ENCODE measurements around the gene CUL3. TPM values are rescaled to one million over a fixed set of nuclear protein-coding genes. Genes with fewer than 3 reads are reported as not detected.

Gene CUL3
- total RNA-seq, 1 experiment from 2014 or later, result 86.2 TPM

DNA sequence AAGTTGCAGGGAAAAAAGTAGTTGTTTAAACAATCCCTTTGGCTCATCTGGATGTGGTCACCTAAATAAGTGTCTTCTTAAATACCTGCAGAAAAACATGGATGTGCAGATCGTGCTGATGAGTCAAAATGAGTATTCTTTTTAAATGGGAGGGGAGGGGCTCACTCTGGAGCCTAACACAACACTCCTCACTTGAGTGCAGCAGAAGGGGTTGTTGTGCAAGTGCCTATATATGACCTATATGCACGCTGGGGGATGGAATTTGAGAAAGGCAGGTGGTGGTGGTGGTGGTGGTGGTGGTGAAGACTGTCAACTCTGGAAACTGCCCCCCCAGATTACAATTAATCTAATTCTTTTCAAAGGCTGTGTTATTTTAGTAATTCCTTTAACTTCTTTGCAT lies 105.3 kb downstream of the CUL3 start (continued):
- TF ChIP-seq ZNF138 (CRISPR knock-in tag; conservative IDR thresholded peaks at IDR 0.05), result no peak

DNA sequence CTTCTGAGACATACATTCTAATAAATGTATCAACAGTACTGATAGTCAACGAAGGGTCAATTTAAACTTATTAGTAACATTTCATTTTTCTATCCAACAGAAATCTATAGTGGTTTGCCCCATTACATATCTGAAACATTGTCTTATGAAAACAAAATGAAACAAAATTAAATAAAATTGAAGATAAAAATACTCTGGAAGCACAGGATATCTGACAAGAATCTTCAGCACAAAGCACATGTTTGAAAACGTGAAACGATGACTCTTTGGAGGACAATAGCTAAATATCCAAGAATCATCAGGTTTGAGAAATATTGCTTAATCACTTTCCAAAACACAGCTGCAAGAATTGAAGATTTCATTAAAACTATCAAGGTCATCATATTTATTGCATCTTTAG lies 112.3 kb downstream of the CUL3 start:
- no peaks in the 10 kb centered on the region for H3K9me3 Mint-ChIP-seq
- CTCF ChIA-PET, result no interaction called here

DNA sequence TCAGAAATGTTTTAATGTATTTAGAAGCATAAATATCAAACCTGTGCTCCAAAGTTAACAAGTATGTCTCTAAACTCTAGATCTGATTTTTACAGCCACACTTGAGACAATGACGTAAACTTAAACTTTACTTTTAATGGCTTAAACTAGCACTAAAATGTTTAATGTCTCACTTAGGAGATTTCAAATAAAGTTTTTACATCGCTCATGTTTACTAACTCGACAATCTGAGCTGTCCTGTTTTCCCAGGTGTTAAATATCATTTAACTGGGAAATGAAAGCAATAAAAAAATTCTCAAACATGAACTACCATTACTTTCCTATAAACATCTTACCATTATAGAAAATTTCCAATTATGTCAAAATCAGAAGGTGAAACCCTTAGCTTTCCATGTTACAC lies 113.0 kb downstream of the CUL3 start:
- no peaks in the 10 kb centered on the region for H3K27me3 Mint-ChIP-seq (ENCODE audit: low read depth)
- H3K27ac Mint-ChIP-seq, result peak overlapping the region; percentile 48; the same call in 1 of the 2 replicates
- H3K4me3 Mint-ChIP-seq, result no peak overlapping the region
- POLR2A ChIA-PET, result no interaction called here
- H3K36me3 Mint-ChIP-seq, result peaks cover 20% of the 10 kb centered on the region
- CTCF ChIA-PET, result no interaction called here
- TF ChIP-seq HMGA2 (CRISPR knock-in tag; IDR thresholded peaks at IDR 0.05) (no peak), ZNF263 (CRISPR knock-in tag; IDR thresholded peaks at IDR 0.05; ENCODE audit: low read depth) (no peak), TEAD1 (CRISPR knock-in tag; IDR thresholded peaks at IDR 0.05) (no peak), TP53 (CRISPR knock-in tag; IDR thresholded peaks at IDR 0.05) (no peak), NFYB (CRISPR knock-in tag; conservative IDR thresholded peaks at IDR 0.05; ENCODE audit: low read depth) (no peak), ESRRA (CRISPR knock-in tag; IDR thresholded peaks at IDR 0.05; ENCODE audit: borderline replicate concordance) (no peak), FOXK1 (CRISPR knock-in tag; IDR thresholded peaks at IDR 0.05) (no peak), KAT7 (CRISPR knock-in tag; IDR thresholded peaks at IDR 0.05; ENCODE audit: borderline replicate concordance) (no peak)
- TF ChIP-seq, protein P1, sequence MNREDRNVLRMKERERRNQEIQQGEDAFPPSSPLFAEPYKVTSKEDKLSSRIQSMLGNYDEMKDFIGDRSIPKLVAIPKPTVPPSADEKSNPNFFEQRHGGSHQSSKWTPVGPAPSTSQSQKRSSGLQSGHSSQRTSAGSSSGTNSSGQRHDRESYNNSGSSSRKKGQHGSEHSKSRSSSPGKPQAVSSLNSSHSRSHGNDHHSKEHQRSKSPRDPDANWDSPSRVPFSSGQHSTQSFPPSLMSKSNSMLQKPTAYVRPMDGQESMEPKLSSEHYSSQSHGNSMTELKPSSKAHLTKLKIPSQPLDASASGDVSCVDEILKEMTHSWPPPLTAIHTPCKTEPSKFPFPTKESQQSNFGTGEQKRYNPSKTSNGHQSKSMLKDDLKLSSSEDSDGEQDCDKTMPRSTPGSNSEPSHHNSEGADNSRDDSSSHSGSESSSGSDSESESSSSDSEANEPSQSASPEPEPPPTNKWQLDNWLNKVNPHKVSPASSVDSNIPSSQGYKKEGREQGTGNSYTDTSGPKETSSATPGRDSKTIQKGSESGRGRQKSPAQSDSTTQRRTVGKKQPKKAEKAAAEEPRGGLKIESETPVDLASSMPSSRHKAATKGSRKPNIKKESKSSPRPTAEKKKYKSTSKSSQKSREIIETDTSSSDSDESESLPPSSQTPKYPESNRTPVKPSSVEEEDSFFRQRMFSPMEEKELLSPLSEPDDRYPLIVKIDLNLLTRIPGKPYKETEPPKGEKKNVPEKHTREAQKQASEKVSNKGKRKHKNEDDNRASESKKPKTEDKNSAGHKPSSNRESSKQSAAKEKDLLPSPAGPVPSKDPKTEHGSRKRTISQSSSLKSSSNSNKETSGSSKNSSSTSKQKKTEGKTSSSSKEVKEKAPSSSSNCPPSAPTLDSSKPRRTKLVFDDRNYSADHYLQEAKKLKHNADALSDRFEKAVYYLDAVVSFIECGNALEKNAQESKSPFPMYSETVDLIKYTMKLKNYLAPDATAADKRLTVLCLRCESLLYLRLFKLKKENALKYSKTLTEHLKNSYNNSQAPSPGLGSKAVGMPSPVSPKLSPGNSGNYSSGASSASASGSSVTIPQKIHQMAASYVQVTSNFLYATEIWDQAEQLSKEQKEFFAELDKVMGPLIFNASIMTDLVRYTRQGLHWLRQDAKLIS (CRISPR knock-in tag; IDR thresholded peaks at IDR 0.05; ENCODE audit: borderline replicate concordance), result no peak
- TF ChIP-seq, protein P2, sequence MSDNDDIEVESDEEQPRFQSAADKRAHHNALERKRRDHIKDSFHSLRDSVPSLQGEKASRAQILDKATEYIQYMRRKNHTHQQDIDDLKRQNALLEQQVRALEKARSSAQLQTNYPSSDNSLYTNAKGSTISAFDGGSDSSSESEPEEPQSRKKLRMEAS (CRISPR knock-in tag; IDR thresholded peaks at IDR 0.05), result no peak
- H3K4me1 Mint-ChIP-seq, result peaks cover 14% of the 10 kb centered on the region
- DNase-seq (ENCODE audit: low spot score) (no peak), ATAC-seq (no peak)
- H3K9me3 Mint-ChIP-seq, result no peaks in the 10 kb centered on the region

More for the DNA sequence above, 112.3 kb downstream of the CUL3 start:
- Mint-ChIP-seq H3K4me3 (no peak overlapping the region), H3K27ac (no peak overlapping the region), H3K27me3 (ENCODE audit: low read depth) (no peaks in the 10 kb centered on the region), H3K4me1 (peaks cover 9% of the 10 kb centered on the region), H3K36me3 (peaks cover 26% of the 10 kb centered on the region)
- no peak for ATAC-seq
- DNase-seq (ENCODE audit: low spot score), result no peak
- TF ChIP-seq SP1 (CRISPR knock-in tag; conservative IDR thresholded peaks at IDR 0.05) (no peak), ZNF317 (CRISPR knock-in tag; IDR thresholded peaks at IDR 0.05; ENCODE audit: borderline replicate concordance, low read depth) (no peak), FOXP1 (CRISPR knock-in tag; IDR thresholded peaks at IDR 0.05; ENCODE audit: borderline replicate concordance) (no peak), ZNF232 (CRISPR knock-in tag; IDR thresholded peaks at IDR 0.05) (no peak)
- TF ChIP-seq, protein P3, sequence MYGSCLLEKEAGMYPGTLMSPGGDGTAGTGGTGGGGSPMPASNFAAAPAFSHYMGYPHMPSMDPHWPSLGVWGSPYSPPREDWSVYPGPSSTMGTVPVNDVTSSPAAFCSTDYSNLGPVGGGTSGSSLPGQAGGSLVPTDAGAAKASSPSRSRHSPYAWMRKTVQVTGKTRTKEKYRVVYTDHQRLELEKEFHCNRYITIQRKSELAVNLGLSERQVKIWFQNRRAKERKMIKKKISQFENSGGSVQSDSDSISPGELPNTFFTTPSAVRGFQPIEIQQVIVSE (CRISPR knock-in tag; IDR thresholded peaks at IDR 0.05; ENCODE audit: borderline replicate concordance), result no peak
- TF ChIP-seq, protein P4, sequence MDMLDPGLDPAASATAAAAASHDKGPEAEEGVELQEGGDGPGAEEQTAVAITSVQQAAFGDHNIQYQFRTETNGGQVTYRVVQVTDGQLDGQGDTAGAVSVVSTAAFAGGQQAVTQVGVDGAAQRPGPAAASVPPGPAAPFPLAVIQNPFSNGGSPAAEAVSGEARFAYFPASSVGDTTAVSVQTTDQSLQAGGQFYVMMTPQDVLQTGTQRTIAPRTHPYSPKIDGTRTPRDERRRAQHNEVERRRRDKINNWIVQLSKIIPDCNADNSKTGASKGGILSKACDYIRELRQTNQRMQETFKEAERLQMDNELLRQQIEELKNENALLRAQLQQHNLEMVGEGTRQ (CRISPR knock-in tag; IDR thresholded peaks at IDR 0.05), result no peak
- TF ChIP-seq, protein P5, sequence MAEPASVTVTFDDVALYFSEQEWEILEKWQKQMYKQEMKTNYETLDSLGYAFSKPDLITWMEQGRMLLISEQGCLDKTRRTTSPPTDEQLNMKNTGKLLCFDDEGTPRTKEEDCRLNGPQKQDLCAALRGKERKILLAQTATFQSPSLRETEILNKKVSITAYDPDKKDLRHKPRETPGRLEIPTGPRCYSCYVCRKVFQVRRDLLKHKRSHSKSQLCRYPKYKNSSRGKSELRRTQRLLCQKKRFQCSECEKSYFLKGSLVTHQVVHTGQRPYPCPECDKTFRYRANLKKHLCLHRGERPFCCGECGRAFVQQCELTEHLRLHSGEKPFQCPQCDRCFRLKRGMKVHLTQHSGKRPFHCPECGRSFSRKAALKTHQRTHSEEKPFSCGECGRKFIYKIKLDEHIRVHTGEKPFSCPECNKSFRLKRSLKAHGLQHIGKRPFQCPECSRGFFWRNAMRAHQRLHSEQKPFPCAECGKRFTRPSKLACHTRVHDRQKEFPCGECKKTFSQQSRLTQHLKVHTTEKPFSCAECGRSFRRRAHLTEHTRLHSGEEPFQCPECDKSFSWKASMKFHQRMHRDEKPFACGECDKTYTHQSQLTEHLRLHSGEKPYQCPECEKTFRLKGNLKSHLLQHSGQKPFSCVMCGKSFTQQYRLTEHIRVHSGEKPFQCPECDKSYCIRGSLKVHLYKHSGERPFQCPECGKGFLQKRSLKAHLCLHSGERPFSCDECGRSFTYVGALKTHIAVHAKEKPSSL (CRISPR knock-in tag; conservative IDR thresholded peaks at IDR 0.05), result no peak
- POLR2A ChIA-PET, result no interaction called here

Data from WTC11 (cell line).